GM12891 (cell line): Measurements from ENCODE around the gene NAXD.

ENCODE experiments used
- POLR2A ChIP-seq: IDR thresholded peaks from 2 replicates; pipeline ENCODE4 v1.6.1; 2011; ENCODE audit warnings: low read depth, low read length, control low read depth
- POLR2AphosphoS5 ChIP-seq: IDR thresholded peaks from 2 replicates; pipeline ENCODE4 v1.6.1; 2011; ENCODE audit warnings: low read depth, low read length, control low read depth
- POU2F2 ChIP-seq: IDR thresholded peaks from 2 replicates; pipeline ENCODE4 v1.6.1; 2011; ENCODE audit warnings: low read depth, mild to moderate bottlenecking, control low read depth, low read length, moderate library complexity
- TAF1 ChIP-seq: IDR thresholded peaks from 2 replicates; pipeline ENCODE4 v1.6.1; 2011; ENCODE audit warnings: low read depth, low read length, control low read depth

- TF ChIP-seq POLR2A = no peak
- TF ChIP-seq TAF1 = no peak
- no peak for TF ChIP-seq POLR2AphosphoS5
- TF ChIP-seq POU2F2 = no peak
Measured at GRCh38 chr13:110600261-110600819, 15.0 kb upstream of the NAXD start.
